Measurements from ENCODE around the gene MNDA.

MNDA gene

DNA sequence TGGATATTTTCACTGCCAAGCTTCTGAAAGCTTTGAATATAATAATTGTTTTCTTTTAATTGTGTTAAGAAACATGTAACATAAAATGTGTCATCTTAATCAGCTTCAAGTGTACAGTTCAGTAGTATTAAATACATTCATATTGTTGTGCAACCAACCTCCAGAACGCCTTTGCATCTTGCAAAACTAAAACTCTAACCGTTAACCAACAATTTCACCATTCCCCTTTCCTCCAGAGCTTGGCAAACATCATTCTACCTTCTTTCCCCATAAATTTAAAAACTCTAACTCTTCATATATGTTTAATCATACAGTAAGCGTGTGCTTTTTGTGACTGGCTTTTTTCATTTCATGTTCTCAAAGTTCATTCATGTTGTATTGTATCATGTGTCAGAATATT is 2.1 kb downstream of the MNDA start:
- no peaks in the 10 kb centered on the region for H3K79me2 ChIP-seq (ENCODE audit: insufficient read depth, low read length)
- H4K20me1 ChIP-seq (ENCODE audit: insufficient read depth, low read length) = no peaks in the 10 kb centered on the region
- no peak overlapping the region for H2AFZ ChIP-seq (ENCODE audit: low read depth, low read length)
- no peaks in the 10 kb centered on the region for H3K36me3 ChIP-seq (ENCODE audit: insufficient read depth, low read length)
- H3K4me1 ChIP-seq (ENCODE audit: insufficient read depth, low read length) = no peaks in the 10 kb centered on the region
- H3K27ac ChIP-seq (ENCODE audit: low read length) = no peak overlapping the region
- H3K9me3 ChIP-seq (ENCODE audit: insufficient read depth, low read length, severe bottlenecking) = peaks cover 6% of the 10 kb centered on the region
- TF ChIP-seq, protein P1, sequence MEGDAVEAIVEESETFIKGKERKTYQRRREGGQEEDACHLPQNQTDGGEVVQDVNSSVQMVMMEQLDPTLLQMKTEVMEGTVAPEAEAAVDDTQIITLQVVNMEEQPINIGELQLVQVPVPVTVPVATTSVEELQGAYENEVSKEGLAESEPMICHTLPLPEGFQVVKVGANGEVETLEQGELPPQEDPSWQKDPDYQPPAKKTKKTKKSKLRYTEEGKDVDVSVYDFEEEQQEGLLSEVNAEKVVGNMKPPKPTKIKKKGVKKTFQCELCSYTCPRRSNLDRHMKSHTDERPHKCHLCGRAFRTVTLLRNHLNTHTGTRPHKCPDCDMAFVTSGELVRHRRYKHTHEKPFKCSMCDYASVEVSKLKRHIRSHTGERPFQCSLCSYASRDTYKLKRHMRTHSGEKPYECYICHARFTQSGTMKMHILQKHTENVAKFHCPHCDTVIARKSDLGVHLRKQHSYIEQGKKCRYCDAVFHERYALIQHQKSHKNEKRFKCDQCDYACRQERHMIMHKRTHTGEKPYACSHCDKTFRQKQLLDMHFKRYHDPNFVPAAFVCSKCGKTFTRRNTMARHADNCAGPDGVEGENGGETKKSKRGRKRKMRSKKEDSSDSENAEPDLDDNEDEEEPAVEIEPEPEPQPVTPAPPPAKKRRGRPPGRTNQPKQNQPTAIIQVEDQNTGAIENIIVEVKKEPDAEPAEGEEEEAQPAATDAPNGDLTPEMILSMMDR (IDR thresholded peaks at IDR 0.05; ENCODE audit: borderline replicate concordance, extremely low read depth, low read length, poor library complexity, severe bottlenecking) = no peak
- TF ChIP-seq EZH2 (IDR thresholded peaks at IDR 0.05; ENCODE audit: borderline replicate concordance, low read depth, low read length, severe bottlenecking) = no peak
- DNase-seq (no peak), ATAC-seq (ENCODE audit: insufficient read depth, low read depth) (no peak)
- H3K9ac ChIP-seq (ENCODE audit: low read depth, low read length) = no peak overlapping the region
- H3K4me2 ChIP-seq (ENCODE audit: insufficient read depth, low read length) = no peak overlapping the region
- no peak overlapping the region for H3K4me3 ChIP-seq (ENCODE audit: low read depth in 1 of 2, low read length in 2 of 2)
- no peaks in the 10 kb centered on the region for H3K27me3 ChIP-seq (ENCODE audit: insufficient read depth, low read length, poor library complexity)

DNA sequence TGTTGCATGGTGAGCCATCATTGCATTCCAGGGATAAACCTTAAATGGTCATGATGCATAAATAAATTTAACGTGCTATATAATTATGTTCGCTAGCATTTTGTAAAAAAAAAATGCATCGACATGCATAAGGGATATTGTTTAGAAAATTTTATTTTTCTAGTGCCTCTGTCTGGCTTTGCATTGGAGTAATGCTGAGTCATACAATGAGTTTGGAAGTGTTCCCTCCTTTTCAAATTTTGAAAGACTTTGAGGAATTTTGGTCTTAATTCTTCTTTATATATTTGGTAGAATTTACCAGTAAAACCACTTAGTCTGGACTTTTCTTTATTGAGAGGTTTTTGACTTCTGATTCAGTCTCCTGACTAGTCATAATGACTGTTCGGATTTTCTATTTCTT is 4.9 kb downstream of the MNDA start:
- Histone ChIP-seq H3K4me3 (ENCODE audit: low read depth in 1 of 2, low read length in 2 of 2) (no peak overlapping the region), H3K27me3 (ENCODE audit: insufficient read depth, low read length, poor library complexity) (peaks cover 8% of the 10 kb centered on the region), H3K79me2 (ENCODE audit: insufficient read depth, low read length) (no peaks in the 10 kb centered on the region), H2AFZ (ENCODE audit: low read depth, low read length) (no peak overlapping the region), H3K9me3 (ENCODE audit: insufficient read depth, low read length, severe bottlenecking) (no peaks in the 10 kb centered on the region), H3K36me3 (ENCODE audit: insufficient read depth, low read length) (no peaks in the 10 kb centered on the region), H3K9ac (ENCODE audit: low read depth, low read length) (no peak overlapping the region), H3K4me1 (ENCODE audit: insufficient read depth, low read length) (no peaks in the 10 kb centered on the region), H3K27ac (ENCODE audit: low read length) (no peak overlapping the region), H4K20me1 (ENCODE audit: insufficient read depth, low read length) (no peaks in the 10 kb centered on the region), H3K4me2 (ENCODE audit: insufficient read depth, low read length) (no peak overlapping the region)
- DNase-seq = no peak
- TF ChIP-seq EZH2 (IDR thresholded peaks at IDR 0.05; ENCODE audit: borderline replicate concordance, low read depth, low read length, severe bottlenecking) = no peak
- TF ChIP-seq, protein P1 (IDR thresholded peaks at IDR 0.05; ENCODE audit: borderline replicate concordance, extremely low read depth, low read length, poor library complexity, severe bottlenecking) = no peak
- ATAC-seq (ENCODE audit: insufficient read depth, low read depth) = no peak

DNA sequence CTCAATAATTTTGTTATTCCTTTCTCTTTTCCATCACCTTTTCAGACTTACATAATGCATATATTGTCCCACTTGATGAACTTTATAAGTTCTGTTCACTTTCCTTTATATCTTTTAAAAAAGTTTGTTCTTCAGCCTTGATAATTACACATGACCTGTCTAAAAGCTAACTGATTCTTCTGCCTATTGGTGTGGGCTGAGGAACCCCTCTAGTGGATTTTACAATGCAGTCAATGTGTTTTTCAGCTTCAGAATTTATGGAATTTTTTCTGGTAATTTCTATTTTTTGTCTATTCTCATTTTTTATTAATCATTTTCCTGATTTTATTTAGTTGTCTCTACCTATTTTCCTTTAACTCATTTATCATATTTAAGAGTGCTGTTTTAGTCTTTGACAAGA is 7.5 kb downstream of the MNDA start:
- TF ChIP-seq, protein P1 (IDR thresholded peaks at IDR 0.05; ENCODE audit: borderline replicate concordance, extremely low read depth, low read length, poor library complexity, severe bottlenecking) = no peak
- TF ChIP-seq EZH2 (IDR thresholded peaks at IDR 0.05; ENCODE audit: borderline replicate concordance, low read depth, low read length, severe bottlenecking) = no peak
- Histone ChIP-seq H3K36me3 (ENCODE audit: insufficient read depth, low read length) (no peaks in the 10 kb centered on the region), H3K9ac (ENCODE audit: low read depth, low read length) (no peak overlapping the region), H3K4me3 (ENCODE audit: low read depth in 1 of 2, low read length in 2 of 2) (no peak overlapping the region), H3K27me3 (ENCODE audit: insufficient read depth, low read length, poor library complexity) (peaks cover 10% of the 10 kb centered on the region), H2AFZ (ENCODE audit: low read depth, low read length) (no peak overlapping the region), H4K20me1 (ENCODE audit: insufficient read depth, low read length) (no peaks in the 10 kb centered on the region), H3K27ac (ENCODE audit: low read length) (no peak overlapping the region), H3K9me3 (ENCODE audit: insufficient read depth, low read length, severe bottlenecking) (no peaks in the 10 kb centered on the region), H3K79me2 (ENCODE audit: insufficient read depth, low read length) (no peaks in the 10 kb centered on the region), H3K4me2 (ENCODE audit: insufficient read depth, low read length) (no peak overlapping the region), H3K4me1 (ENCODE audit: insufficient read depth, low read length) (no peaks in the 10 kb centered on the region)
- ATAC-seq (ENCODE audit: insufficient read depth, low read depth) (no peak), DNase-seq (no peak)

DNA sequence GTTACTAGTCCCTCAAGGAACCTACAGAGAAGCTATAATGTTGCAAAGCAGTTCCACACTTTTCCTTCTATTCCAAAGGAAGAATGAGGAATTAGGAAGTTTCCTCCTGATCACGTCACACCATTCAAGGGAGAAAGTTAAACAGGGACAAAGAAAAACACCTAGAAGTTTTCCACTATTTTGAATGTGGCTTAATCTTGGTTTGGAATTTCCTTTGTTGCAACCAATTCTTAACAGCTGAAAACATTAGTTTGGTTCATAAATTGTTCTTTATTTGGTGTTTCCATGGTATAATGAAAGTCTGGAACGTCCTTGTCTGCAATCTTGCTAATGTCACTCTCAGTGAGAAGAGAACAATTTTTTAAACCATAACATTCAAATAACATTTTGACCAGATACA is 8.4 kb downstream of the MNDA start:
- H4K20me1 ChIP-seq (ENCODE audit: insufficient read depth, low read length) = no peaks in the 10 kb centered on the region
- H3K27me3 ChIP-seq (ENCODE audit: insufficient read depth, low read length, poor library complexity) = peaks cover 17% of the 10 kb centered on the region
- no peaks in the 10 kb centered on the region for H3K9me3 ChIP-seq (ENCODE audit: insufficient read depth, low read length, severe bottlenecking)
- H3K79me2 ChIP-seq (ENCODE audit: insufficient read depth, low read length) = no peaks in the 10 kb centered on the region
- no peaks in the 10 kb centered on the region for H3K4me1 ChIP-seq (ENCODE audit: insufficient read depth, low read length)
- H2AFZ ChIP-seq (ENCODE audit: low read depth, low read length) = no peak overlapping the region
- ATAC-seq (ENCODE audit: insufficient read depth, low read depth) = no peak
- no peak overlapping the region for H3K27ac ChIP-seq (ENCODE audit: low read length)
- H3K36me3 ChIP-seq (ENCODE audit: insufficient read depth, low read length) = no peaks in the 10 kb centered on the region
- H3K4me2 ChIP-seq (ENCODE audit: insufficient read depth, low read length) = no peak overlapping the region
- no peak for DNase-seq
- TF ChIP-seq EZH2 (IDR thresholded peaks at IDR 0.05; ENCODE audit: borderline replicate concordance, low read depth, low read length, severe bottlenecking) = no peak
- TF ChIP-seq, protein P1 (IDR thresholded peaks at IDR 0.05; ENCODE audit: borderline replicate concordance, extremely low read depth, low read length, poor library complexity, severe bottlenecking) = no peak
- no peak overlapping the region for H3K9ac ChIP-seq (ENCODE audit: low read depth, low read length)
- no peak overlapping the region for H3K4me3 ChIP-seq (ENCODE audit: low read depth in 1 of 2, low read length in 2 of 2)
